ENCODE data around the gene ARVCF. TPM values are rescaled to one million over a fixed set of nuclear protein-coding genes. Genes with fewer than 3 reads are reported as not detected.

Gene ARVCF
- total and polyA plus RNA-seq, 9 of the 15 experiments (the other 6 are each of a cell fraction or from before 2014, with no cell fraction given): 0.03 to 97.4 (median 15.6) TPM

GRCh38 chr22:19986410-19987341 lies 29.9 kb downstream of the ARVCF start (continued):
- peak in 1 of 3 experiments; percentile 34; a peak in 2 of 6 replicates for TF ChIP-seq ZBTB11 (CRISPR knock-in tag; IDR thresholded peaks at IDR 0.05)
- TF ChIP-seq TAF7 (tag; IDR thresholded peaks at IDR 0.05): no peak
- no peak for TF ChIP-seq FOXP4 (CRISPR knock-in tag; IDR thresholded peaks at IDR 0.05; ENCODE audit: borderline replicate concordance)
- TF ChIP-seq ZNF699 (CRISPR knock-in tag; IDR thresholded peaks at IDR 0.05; ENCODE audit: insufficient replicate concordance): peak; percentile 70
- peak; percentile 97 for TF ChIP-seq BHLHE40 (IDR thresholded peaks at IDR 0.05; ENCODE audit: low read length)
- TF ChIP-seq HLTF (IDR thresholded peaks at IDR 0.05): peak; percentile 34; the same call in 1 of the 2 replicates
- TF ChIP-seq SMARCB1 (IDR thresholded peaks at IDR 0.05; ENCODE audit: insufficient read length, low read depth): no peak
- peak; percentile 44 for TF ChIP-seq SMAD1 (IDR thresholded peaks at IDR 0.05; ENCODE audit: low read depth, low read length, partially characterized antibody)
- no peak for TF ChIP-seq MAFG (tag; conservative IDR thresholded peaks at IDR 0.05)
- TF ChIP-seq ZNF431 (CRISPR knock-in tag; IDR thresholded peaks at IDR 0.05): no peak
- peak; percentile 93 to 97; a peak in 2 of 4 replicates for TF ChIP-seq UBTF (IDR thresholded peaks at IDR 0.05; ENCODE audit: borderline replicate concordance in 1 of 2, low read depth in 2 of 2, low read length in 2 of 2)
- no peak for TF ChIP-seq ILK (tag; IDR thresholded peaks at IDR 0.05; ENCODE audit: borderline replicate concordance, low read depth)
- TF ChIP-seq TEAD2 (tag; IDR thresholded peaks at IDR 0.05): no peak
- TF ChIP-seq FOXA3 (CRISPR knock-in tag; conservative IDR thresholded peaks at IDR 0.05 in 1 of 2, IDR thresholded peaks at IDR 0.05 in 1 of 2): no peak
- no peak for TF ChIP-seq ZNF584 (CRISPR knock-in tag; IDR thresholded peaks at IDR 0.05; ENCODE audit: low read depth)
- no peak for TF ChIP-seq ZNF561 (CRISPR knock-in tag; conservative IDR thresholded peaks at IDR 0.05)
- no peak for TF ChIP-seq BACH1 (tag; IDR thresholded peaks at IDR 0.05)

Measured in K562 (cell line).